ENCODE measurements around the gene LMCD1.

LMCD1 gene

DNA sequence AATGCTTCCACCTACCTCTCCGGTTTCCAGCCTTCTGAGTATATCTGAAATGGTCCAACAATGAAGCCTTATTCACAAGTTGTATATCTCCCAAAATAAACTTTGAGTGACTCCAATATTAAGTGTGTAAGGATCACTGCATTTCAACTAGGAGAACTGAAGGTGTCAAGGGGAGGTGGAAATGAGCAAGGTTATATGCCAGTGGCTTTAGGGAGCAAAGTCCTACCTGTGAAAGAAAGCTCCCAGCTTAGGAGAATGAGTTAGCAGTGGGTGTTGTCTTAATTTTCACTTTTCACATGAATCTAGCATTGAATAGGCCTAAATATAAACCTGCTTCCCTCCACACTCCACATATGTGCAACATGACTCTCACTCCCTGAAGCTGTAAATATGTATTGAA, 29.0 kb downstream of the LMCD1 start:
- Histone ChIP-seq H4K91ac (ENCODE audit: low read depth, low read length, poor library complexity) (no peak overlapping the region), H3K4me1 (ENCODE audit: control insufficient read depth in 2 of 2, insufficient read depth in 1 of 2, low read depth in 1 of 2, low read length in 2 of 2) (peaks cover 18 to 32% of the 10 kb centered on the region in 2 donors), H2AFZ (ENCODE audit: low read length) (no peak overlapping the region), H3K36me3 (replicated peaks in 1 of 2; ENCODE audit: control insufficient read depth in 2 of 2, insufficient read depth in 2 of 2, low read length in 2 of 2) (no peaks in the 10 kb centered on the region), H2BK120ac (ENCODE audit: low read depth, low read length) (no peak overlapping the region), H2AK5ac (ENCODE audit: low read depth, low read length) (no peak overlapping the region), H3K4me3 (ENCODE audit: low read length in 2 of 2) (no peak overlapping the region), H3K14ac (ENCODE audit: low read length) (no peak overlapping the region), H3K9me3 (replicated peaks in 1 of 2; ENCODE audit: control insufficient read depth in 2 of 2, insufficient read depth in 1 of 2, low read depth in 1 of 2, low read length in 2 of 2) (peaks cover 0 to 3% of the 10 kb centered on the region in 2 donors), H4K8ac (ENCODE audit: low read depth, low read length) (no peak overlapping the region), H2BK12ac (ENCODE audit: low read length) (no peak overlapping the region), H3K18ac (ENCODE audit: low read length) (no peak overlapping the region), H2BK5ac (ENCODE audit: low read length) (no peak overlapping the region), H3K79me1 (ENCODE audit: low read depth, low read length) (no peaks in the 10 kb centered on the region), H3K9ac (ENCODE audit: low read depth, low read length, poor library complexity) (no peak overlapping the region), H3K27ac (replicated peaks; ENCODE audit: low read length) (no peak overlapping the region), H3K27me3 (ENCODE audit: control insufficient read depth in 3 of 3, insufficient read depth in 3 of 3, low read depth in 1 of 3, low read length in 3 of 3) (no peaks in the 10 kb centered on the region), H2BK15ac (ENCODE audit: low read length) (no peak overlapping the region), H3K4me2 (ENCODE audit: insufficient read depth, low read length, poor library complexity, severe bottlenecking) (no peak overlapping the region), H3K4ac (ENCODE audit: low read length) (no peak overlapping the region), H3K23ac (ENCODE audit: low read depth, low read length, poor library complexity) (no peak overlapping the region)
- WGBS, 2 donors (ENCODE audit: extremely low coverage in 2 of 2, insufficient read length in 2 of 2, insufficient replicate concordance in 1 of 2), result no CpG with 5 or more reads among the region's 1 CpG
- DNase-seq (ENCODE audit: low spot score), result no peak

DNA sequence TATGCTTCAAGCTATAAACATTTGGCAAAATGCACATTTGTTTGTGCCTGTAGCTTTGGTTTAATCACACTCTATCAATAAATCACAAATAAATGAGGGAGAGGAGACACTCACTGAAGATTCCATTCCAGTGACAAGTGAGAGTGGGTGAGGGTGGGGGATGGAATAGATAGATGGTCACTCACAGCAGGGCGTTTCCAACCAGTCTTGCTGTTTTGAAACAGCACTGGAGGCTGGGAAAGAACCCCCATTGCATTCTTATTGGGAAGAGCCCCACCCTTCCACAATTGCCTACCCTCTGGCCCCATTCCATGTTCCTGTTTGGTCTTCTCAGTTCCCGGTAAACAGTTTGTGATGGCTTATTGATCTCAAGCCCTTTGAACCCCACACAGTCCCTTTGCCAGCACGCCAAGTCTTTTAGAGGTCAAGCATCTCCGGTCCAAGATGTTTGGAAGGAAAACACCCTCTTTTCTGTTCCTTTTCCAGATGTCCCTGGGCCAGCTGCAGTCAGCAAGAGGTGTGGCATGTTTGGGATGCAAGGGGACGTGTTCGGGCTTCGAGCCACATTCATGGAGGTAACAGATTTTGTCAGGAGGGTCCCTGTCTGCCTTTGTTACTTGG, 30.7 kb downstream of the LMCD1 start:
- H3K4ac ChIP-seq (ENCODE audit: low read length), result no peak overlapping the region
- no peak overlapping the region for H3K27ac ChIP-seq (replicated peaks; ENCODE audit: low read length)
- no peak overlapping the region for H4K8ac ChIP-seq (ENCODE audit: low read depth, low read length)
- peaks cover 20 to 38% of the 10 kb centered on the region in 2 donors for H3K4me1 ChIP-seq (ENCODE audit: control insufficient read depth in 2 of 2, insufficient read depth in 1 of 2, low read depth in 1 of 2, low read length in 2 of 2)
- H3K9me3 ChIP-seq (replicated peaks in 1 of 2; ENCODE audit: control insufficient read depth in 2 of 2, insufficient read depth in 1 of 2, low read depth in 1 of 2, low read length in 2 of 2), result peaks cover 0 to 7% of the 10 kb centered on the region in 2 donors
- H2BK120ac ChIP-seq (ENCODE audit: low read depth, low read length), result no peak overlapping the region
- H3K27me3 ChIP-seq (ENCODE audit: control insufficient read depth in 3 of 3, insufficient read depth in 3 of 3, low read depth in 1 of 3, low read length in 3 of 3), result no peaks in the 10 kb centered on the region
- no CpG with 5 or more reads among the region's 7 CpGs for WGBS, 2 donors (ENCODE audit: extremely low coverage in 2 of 2, insufficient read length in 2 of 2, insufficient replicate concordance in 1 of 2)
- no peak overlapping the region for H4K91ac ChIP-seq (ENCODE audit: low read depth, low read length, poor library complexity)
- H3K18ac ChIP-seq (ENCODE audit: low read length), result no peak overlapping the region
- no peak overlapping the region for H2BK5ac ChIP-seq (ENCODE audit: low read length)
- H3K9ac ChIP-seq (ENCODE audit: low read depth, low read length, poor library complexity), result no peak overlapping the region
- H3K4me2 ChIP-seq (ENCODE audit: insufficient read depth, low read length, poor library complexity, severe bottlenecking), result no peak overlapping the region
- no peak overlapping the region for H3K4me3 ChIP-seq (ENCODE audit: low read length in 2 of 2)
- no peak overlapping the region for H3K23ac ChIP-seq (ENCODE audit: low read depth, low read length, poor library complexity)
- no peaks in the 10 kb centered on the region for H3K36me3 ChIP-seq (replicated peaks in 1 of 2; ENCODE audit: control insufficient read depth in 2 of 2, insufficient read depth in 2 of 2, low read length in 2 of 2)
- no peaks in the 10 kb centered on the region for H3K79me1 ChIP-seq (ENCODE audit: low read depth, low read length)
- no peak for DNase-seq (ENCODE audit: low spot score)
- H2AFZ ChIP-seq (ENCODE audit: low read length), result no peak overlapping the region
- no peak overlapping the region for H2BK12ac ChIP-seq (ENCODE audit: low read length)
- H3K14ac ChIP-seq (ENCODE audit: low read length), result peak overlapping the region; percentile 33
- no peak overlapping the region for H2BK15ac ChIP-seq (ENCODE audit: low read length)
- no peak overlapping the region for H2AK5ac ChIP-seq (ENCODE audit: low read depth, low read length)

GRCh38 chr3:8536096-8537056, 34.8 kb downstream of the LMCD1 start:
- no peak overlapping the region for H3K4me2 ChIP-seq (ENCODE audit: insufficient read depth, low read length, poor library complexity, severe bottlenecking)
- H4K91ac ChIP-seq (ENCODE audit: low read depth, low read length, poor library complexity), result no peak overlapping the region
- H2BK12ac ChIP-seq (ENCODE audit: low read length), result peak overlapping the region; percentile 17
- no peak for DNase-seq (ENCODE audit: low spot score)
- peaks cover 4 to 12% of the 10 kb centered on the region in 2 donors for H3K4me1 ChIP-seq (ENCODE audit: control insufficient read depth in 2 of 2, insufficient read depth in 1 of 2, low read depth in 1 of 2, low read length in 2 of 2)
- peaks cover 0 to 12% of the 10 kb centered on the region in 2 donors for H3K9me3 ChIP-seq (replicated peaks in 1 of 2; ENCODE audit: control insufficient read depth in 2 of 2, insufficient read depth in 1 of 2, low read depth in 1 of 2, low read length in 2 of 2)
- no peak overlapping the region for H3K23ac ChIP-seq (ENCODE audit: low read depth, low read length, poor library complexity)
- H3K4me3 ChIP-seq (ENCODE audit: low read length in 2 of 2), result no peak overlapping the region
- H2BK15ac ChIP-seq (ENCODE audit: low read length), result no peak overlapping the region
- peak overlapping the region; percentile 68 for H2AFZ ChIP-seq (ENCODE audit: low read length)
- WGBS, 2 donors (ENCODE audit: extremely low coverage in 2 of 2, insufficient read length in 2 of 2, insufficient replicate concordance in 1 of 2), result no CpG with 5 or more reads among the region's 8 CpGs
- H3K14ac ChIP-seq (ENCODE audit: low read length), result peak overlapping the region; percentile 56
- H4K8ac ChIP-seq (ENCODE audit: low read depth, low read length), result no peak overlapping the region
- no peak overlapping the region for H2BK120ac ChIP-seq (ENCODE audit: low read depth, low read length)
- H3K27ac ChIP-seq (replicated peaks; ENCODE audit: low read length), result no peak overlapping the region
- no peak overlapping the region for H2AK5ac ChIP-seq (ENCODE audit: low read depth, low read length)
- H3K79me1 ChIP-seq (ENCODE audit: low read depth, low read length), result no peaks in the 10 kb centered on the region
- H3K9ac ChIP-seq (ENCODE audit: low read depth, low read length, poor library complexity), result no peak overlapping the region
- H3K4ac ChIP-seq (ENCODE audit: low read length), result no peak overlapping the region
- H3K27me3 ChIP-seq (ENCODE audit: control insufficient read depth in 3 of 3, insufficient read depth in 3 of 3, low read depth in 1 of 3, low read length in 3 of 3), result no peaks in the 10 kb centered on the region
- H3K18ac ChIP-seq (ENCODE audit: low read length), result no peak overlapping the region
- H2BK5ac ChIP-seq (ENCODE audit: low read length), result no peak overlapping the region
- peaks cover 0 to 3% of the 10 kb centered on the region in 2 donors for H3K36me3 ChIP-seq (replicated peaks in 1 of 2; ENCODE audit: control insufficient read depth in 2 of 2, insufficient read depth in 2 of 2, low read length in 2 of 2)

- Histone ChIP-seq H3K14ac (ENCODE audit: low read length) (no peak overlapping the region), H3K18ac (ENCODE audit: low read length) (no peak overlapping the region), H3K36me3 (replicated peaks in 1 of 2; ENCODE audit: control insufficient read depth in 2 of 2, insufficient read depth in 2 of 2, low read length in 2 of 2) (peaks cover 0 to 3% of the 10 kb centered on the region in 2 donors), H3K9ac (ENCODE audit: low read depth, low read length, poor library complexity) (no peak overlapping the region), H2BK120ac (ENCODE audit: low read depth, low read length) (no peak overlapping the region), H3K27ac (replicated peaks; ENCODE audit: low read length) (no peak overlapping the region), H2BK5ac (ENCODE audit: low read length) (no peak overlapping the region), H4K91ac (ENCODE audit: low read depth, low read length, poor library complexity) (no peak overlapping the region), H2BK12ac (ENCODE audit: low read length) (no peak overlapping the region), H3K4ac (ENCODE audit: low read length) (no peak overlapping the region), H2BK15ac (ENCODE audit: low read length) (no peak overlapping the region), H3K27me3 (ENCODE audit: control insufficient read depth in 3 of 3, insufficient read depth in 3 of 3, low read depth in 1 of 3, low read length in 3 of 3) (no peaks in the 10 kb centered on the region), H2AFZ (ENCODE audit: low read length) (no peak overlapping the region), H3K79me1 (ENCODE audit: low read depth, low read length) (no peaks in the 10 kb centered on the region), H3K4me3 (ENCODE audit: low read length in 2 of 2) (no peak overlapping the region), H3K23ac (ENCODE audit: low read depth, low read length, poor library complexity) (no peak overlapping the region), H4K8ac (ENCODE audit: low read depth, low read length) (no peak overlapping the region), H3K4me2 (ENCODE audit: insufficient read depth, low read length, poor library complexity, severe bottlenecking) (no peak overlapping the region), H3K4me1 (ENCODE audit: control insufficient read depth in 2 of 2, insufficient read depth in 1 of 2, low read depth in 1 of 2, low read length in 2 of 2) (peaks cover 4 to 12% of the 10 kb centered on the region in 2 donors), H2AK5ac (ENCODE audit: low read depth, low read length) (no peak overlapping the region), H3K9me3 (replicated peaks in 1 of 2; ENCODE audit: control insufficient read depth in 2 of 2, insufficient read depth in 1 of 2, low read depth in 1 of 2, low read length in 2 of 2) (peaks cover 0 to 12% of the 10 kb centered on the region in 2 donors)
- WGBS, 2 donors (ENCODE audit: extremely low coverage in 2 of 2, insufficient read length in 2 of 2, insufficient replicate concordance in 1 of 2), result no CpG with 5 or more reads among the region's 1 CpG
- no peak for DNase-seq (ENCODE audit: low spot score)
Measured at GRCh38 chr3:8537440-8537839, 35.8 kb downstream of the LMCD1 start.

Data from neuronal stem cell (in vitro differentiated cells).